Smooth muscle cell (in vitro differentiated cells): ENCODE measurements around the gene CPNE8. TPM values are rescaled to one million over a fixed set of nuclear protein-coding genes. Genes with fewer than 3 reads are reported as not detected.

Experiments used
- DNase-seq: peaks from one replicate; lab custom pipeline; 2025; ENCODE audit not compliant: unreplicated experiment; lab: John Stamatoyannopoulos, UW
- H2AFZ ChIP-seq: fragments of 200-600 bp; sonication (generic); 2 replicates; pipeline ENCODE4 v1.6.0; 2016; ENCODE audit warnings: antibody characterized with exemption, low read depth, mild to moderate bottlenecking
- H3F3A ChIP-seq: fragments of 200-600 bp; sonication (generic); 2 replicates; pipeline ENCODE4 v1.6.0; 2017; ENCODE audit warnings: antibody characterized with exemption, low read depth
- H3K27ac ChIP-seq: fragments of 200-600 bp; sonication (generic); 2 replicates; pipeline ENCODE4 v1.5.1; 2016; ENCODE audit warnings: low read depth, mild to moderate bottlenecking
- H3K27me3 ChIP-seq: fragments of 200-600 bp; sonication (generic); 2 replicates; pipeline ENCODE4 v1.6.1; 2016; ENCODE audit warnings: low read depth, mild to moderate bottlenecking
- H3K36me3 ChIP-seq: fragments of 200-600 bp; sonication (generic); 2 replicates; pipeline ENCODE4 v1.5.1; 2016; ENCODE audit warnings: low read depth
- H3K4me1 ChIP-seq: fragments of 200-600 bp; sonication (generic); 2 replicates; pipeline ENCODE4 v1.5.1; 2016; ENCODE audit warnings: low read depth
- H3K4me2 ChIP-seq: fragments of 200-600 bp; sonication (generic); 2 replicates; pipeline ENCODE4 v1.6.0; 2016; ENCODE audit warnings: mild to moderate bottlenecking
- H3K4me3 ChIP-seq: fragments of 200-600 bp; sonication (generic); 2 replicates; pipeline ENCODE4 v1.5.1; 2016; ENCODE audit warnings: mild to moderate bottlenecking
- H3K79me2 ChIP-seq: fragments of 200-600 bp; sonication (generic); 2 replicates; pipeline ENCODE4 v1.6.0; 2016; ENCODE audit warnings: low read depth, mild to moderate bottlenecking
- H3K9ac ChIP-seq: fragments of 200-600 bp; sonication (generic); 2 replicates; pipeline ENCODE4 v1.6.0; 2016; ENCODE audit warnings: low read depth
- H3K9me3 ChIP-seq: fragments of 200-600 bp; sonication (generic); replicated peaks from 2 replicates; pipeline ENCODE4 v1.5.1; 2016; ENCODE audit warnings: low read depth
- H4K20me1 ChIP-seq: fragments of 200-600 bp; sonication (generic); 2 replicates; pipeline ENCODE4 v1.6.0; 2016; ENCODE audit warnings: low read depth
- WGBS: methylation state at CpG from one replicate; pipeline ENCODE4 v1.1.7; 2016; ENCODE audit warnings: low lambda C conversion rate; 5-methylcytosine and 5-hydroxymethylcytosine counted together
- polyA plus RNA-seq: library from polyadenylated mRNA; unstranded; fragments of >200 nt; fragmentation: Nextera tagmentation; extraction: Ambion mirVana; gene quantifications from 2 replicates; pipeline ENCODE4 v1.2.1, GENCODE V29; 2016
- total RNA-seq: library from RNA; depleted of rRNA; stranded (reverse); fragments of >200 nt; gene quantifications from 2 replicates; pipeline ENCODE4 v1.2.3, GENCODE V29; 2014
- TF ChIP-seq, protein P1 (sequence below): fragments of 200-600 bp; sonication (generic); IDR thresholded peaks from 2 replicates; pipeline ENCODE4 v1.5.1; 2017; ENCODE audit warnings: borderline replicate concordance, mild to moderate bottlenecking, antibody characterized with exemption; ENCODE audit not compliant: insufficient read depth, poor library complexity, severe bottlenecking

The CPNE8 gene
- total RNA-seq (19.4 and 24.2 TPM in 2 replicates), polyA plus RNA-seq (6.3 and 13.8 TPM in 2 replicates)

DNA sequence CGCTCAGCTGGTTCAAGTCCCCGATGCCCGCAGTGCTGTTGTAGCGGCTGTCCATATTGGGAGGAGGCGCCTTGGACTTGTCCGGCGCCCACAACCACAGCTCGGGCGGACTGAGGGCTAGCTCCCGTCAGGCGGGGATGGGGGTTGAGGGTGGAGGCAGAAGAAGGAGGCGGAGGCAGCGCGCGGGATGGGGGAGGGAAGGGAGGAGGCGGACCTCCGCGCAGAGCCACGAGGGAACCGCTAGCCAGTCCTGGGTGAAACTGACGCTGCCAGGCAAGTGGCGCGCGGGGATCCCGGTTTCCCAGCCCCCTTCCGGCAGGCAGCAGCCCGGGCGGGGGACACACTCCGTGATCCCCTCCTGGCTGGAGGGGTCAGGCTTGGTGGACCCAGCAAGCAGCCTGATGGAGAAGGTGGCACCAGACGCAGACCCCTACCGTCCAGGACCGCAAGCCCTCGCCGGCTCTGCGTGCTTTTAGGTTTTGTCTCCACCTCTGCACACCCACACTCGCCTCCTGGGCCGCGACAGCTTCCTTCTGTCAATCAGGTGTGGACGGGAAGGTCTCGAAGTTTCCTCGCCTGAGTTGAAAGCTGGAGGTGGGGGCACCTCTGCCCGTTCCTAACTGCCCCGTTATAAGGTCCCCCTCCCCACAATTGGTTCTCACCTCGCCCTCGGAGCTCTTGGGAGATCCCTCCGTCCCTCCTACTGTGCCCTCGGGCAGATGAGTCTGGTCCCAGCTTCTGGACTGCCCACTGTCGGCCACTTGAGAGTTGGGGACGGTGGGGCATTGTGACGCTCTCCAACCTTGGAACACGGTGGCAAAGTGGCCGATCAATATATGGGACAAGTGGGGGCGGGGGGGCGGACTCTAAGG is at the start of gene CPNE8:
Gene CPNE8 (minus strand): TSS at position 112 of the 872 bp plus-strand sequence. CDS start 57 bp downstream, at position 55.
- peaks cover 23% of the 10 kb centered on the region for H3K4me1 ChIP-seq
- peaks cover 36% of the 10 kb centered on the region for H3K79me2 ChIP-seq
- peaks cover 13% of the 10 kb centered on the region for H3F3A ChIP-seq
- no peaks in the 10 kb centered on the region for H3K9me3 ChIP-seq
- WGBS = 1% methylated on average over 49 of the region's 54 CpGs
- no peaks in the 10 kb centered on the region for H4K20me1 ChIP-seq
- DNase-seq = peak; percentile 77
- no peaks in the 10 kb centered on the region for H3K36me3 ChIP-seq
- peak within 1 kb of the TSS; percentile 83 for H3K9ac ChIP-seq
- TF ChIP-seq, protein P1, sequence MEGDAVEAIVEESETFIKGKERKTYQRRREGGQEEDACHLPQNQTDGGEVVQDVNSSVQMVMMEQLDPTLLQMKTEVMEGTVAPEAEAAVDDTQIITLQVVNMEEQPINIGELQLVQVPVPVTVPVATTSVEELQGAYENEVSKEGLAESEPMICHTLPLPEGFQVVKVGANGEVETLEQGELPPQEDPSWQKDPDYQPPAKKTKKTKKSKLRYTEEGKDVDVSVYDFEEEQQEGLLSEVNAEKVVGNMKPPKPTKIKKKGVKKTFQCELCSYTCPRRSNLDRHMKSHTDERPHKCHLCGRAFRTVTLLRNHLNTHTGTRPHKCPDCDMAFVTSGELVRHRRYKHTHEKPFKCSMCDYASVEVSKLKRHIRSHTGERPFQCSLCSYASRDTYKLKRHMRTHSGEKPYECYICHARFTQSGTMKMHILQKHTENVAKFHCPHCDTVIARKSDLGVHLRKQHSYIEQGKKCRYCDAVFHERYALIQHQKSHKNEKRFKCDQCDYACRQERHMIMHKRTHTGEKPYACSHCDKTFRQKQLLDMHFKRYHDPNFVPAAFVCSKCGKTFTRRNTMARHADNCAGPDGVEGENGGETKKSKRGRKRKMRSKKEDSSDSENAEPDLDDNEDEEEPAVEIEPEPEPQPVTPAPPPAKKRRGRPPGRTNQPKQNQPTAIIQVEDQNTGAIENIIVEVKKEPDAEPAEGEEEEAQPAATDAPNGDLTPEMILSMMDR = no peak
- H3K27ac ChIP-seq = peak within 1 kb of the TSS; percentile 92
- no peaks in the 10 kb centered on the region for H3K27me3 ChIP-seq
- H3K4me2 ChIP-seq = peak within 1 kb of the TSS; percentile 92
- H2AFZ ChIP-seq = peak within 1 kb of the TSS; percentile 97
- peak within 1 kb of the TSS; percentile 73 for H3K4me3 ChIP-seq

DNA sequence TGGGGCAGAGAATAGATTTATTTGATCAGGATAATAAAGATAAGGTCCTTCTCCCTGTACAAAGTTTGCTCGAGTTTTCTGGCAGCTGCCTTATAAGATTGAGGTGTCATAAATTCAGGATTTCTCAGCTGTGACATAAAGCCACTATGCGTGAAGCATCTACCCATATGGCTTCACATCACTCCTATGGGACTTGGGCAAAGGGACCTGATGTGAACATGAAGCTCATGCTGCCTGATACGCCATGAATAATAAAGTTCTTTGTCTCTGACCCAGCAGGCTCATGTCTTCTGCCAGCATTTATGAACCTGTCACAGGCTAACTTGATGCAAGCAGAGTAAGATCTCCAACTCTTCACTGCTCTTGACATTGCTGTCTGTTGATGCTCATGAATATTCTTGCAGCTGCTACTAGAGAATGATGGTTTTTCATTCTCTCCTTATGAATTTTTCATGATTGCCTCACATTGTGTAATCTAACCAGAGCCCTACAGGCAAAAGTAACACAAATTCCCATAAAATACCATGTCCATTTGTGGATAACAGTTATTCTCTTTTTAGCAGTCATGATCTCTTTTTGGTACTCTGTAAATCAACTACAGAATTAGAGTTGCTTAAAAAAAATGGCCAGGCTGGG is 49.0 kb upstream of the CPNE8 start:
- TF ChIP-seq, protein P1 = no peak
- Histone ChIP-seq H3K36me3 (no peaks in the 10 kb centered on the region), H3K4me2 (no peak overlapping the region), H2AFZ (no peak overlapping the region), H4K20me1 (no peaks in the 10 kb centered on the region), H3K9me3 (no peaks in the 10 kb centered on the region), H3K27me3 (no peaks in the 10 kb centered on the region), H3K79me2 (no peaks in the 10 kb centered on the region), H3K27ac (no peak overlapping the region), H3F3A (no peaks in the 10 kb centered on the region), H3K9ac (no peak overlapping the region), H3K4me3 (no peak overlapping the region), H3K4me1 (no peaks in the 10 kb centered on the region)
- no peak for DNase-seq
- WGBS = 87% methylated on average over 3 of the region's 3 CpGs

DNA sequence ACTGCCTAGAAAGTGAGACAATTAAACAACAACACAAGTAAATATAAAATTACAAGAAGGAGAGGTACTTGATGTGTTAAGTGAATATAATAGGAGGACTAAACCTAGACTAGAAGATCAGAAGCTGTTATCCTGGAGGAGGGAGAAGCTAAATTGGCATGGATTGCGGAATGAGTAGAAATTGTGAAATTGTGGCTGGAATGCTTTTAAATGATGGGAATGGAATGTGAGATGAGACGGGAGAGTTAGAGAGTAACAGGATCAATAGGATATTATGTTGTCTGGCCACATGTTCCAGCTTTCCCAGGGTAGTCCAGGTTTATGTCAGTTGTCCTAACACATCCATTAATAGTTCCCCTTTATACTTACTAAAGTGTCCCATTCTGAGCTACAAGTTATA is 44.0 kb upstream of the CPNE8 start:
- H3K4me2 ChIP-seq = no peak overlapping the region
- H2AFZ ChIP-seq = no peak overlapping the region
- no peak overlapping the region for H3K4me3 ChIP-seq
- H3K4me1 ChIP-seq = no peaks in the 10 kb centered on the region
- H3F3A ChIP-seq = no peaks in the 10 kb centered on the region
- no peaks in the 10 kb centered on the region for H3K36me3 ChIP-seq
- no peaks in the 10 kb centered on the region for H3K27me3 ChIP-seq
- TF ChIP-seq, protein P1 = no peak
- 32% methylated on average over 2 of the region's 2 CpGs for WGBS
- H4K20me1 ChIP-seq = no peaks in the 10 kb centered on the region
- no peak overlapping the region for H3K9ac ChIP-seq
- H3K27ac ChIP-seq = no peak overlapping the region
- no peaks in the 10 kb centered on the region for H3K9me3 ChIP-seq
- DNase-seq = no peak
- H3K79me2 ChIP-seq = no peaks in the 10 kb centered on the region
